NCI-H2171 treated with DMSO at 0.1 percent for 48 hours (cell line): ENCODE results near the gene PCSK7.
A peak's percentile ranks its signal among the peaks of the same experiment; 100 is the strongest.

Experiments
- DNase-seq: peaks from one replicate; lab custom pipeline; 2025; lab: John Stamatoyannopoulos, UW

Gene PCSK7

DNA sequence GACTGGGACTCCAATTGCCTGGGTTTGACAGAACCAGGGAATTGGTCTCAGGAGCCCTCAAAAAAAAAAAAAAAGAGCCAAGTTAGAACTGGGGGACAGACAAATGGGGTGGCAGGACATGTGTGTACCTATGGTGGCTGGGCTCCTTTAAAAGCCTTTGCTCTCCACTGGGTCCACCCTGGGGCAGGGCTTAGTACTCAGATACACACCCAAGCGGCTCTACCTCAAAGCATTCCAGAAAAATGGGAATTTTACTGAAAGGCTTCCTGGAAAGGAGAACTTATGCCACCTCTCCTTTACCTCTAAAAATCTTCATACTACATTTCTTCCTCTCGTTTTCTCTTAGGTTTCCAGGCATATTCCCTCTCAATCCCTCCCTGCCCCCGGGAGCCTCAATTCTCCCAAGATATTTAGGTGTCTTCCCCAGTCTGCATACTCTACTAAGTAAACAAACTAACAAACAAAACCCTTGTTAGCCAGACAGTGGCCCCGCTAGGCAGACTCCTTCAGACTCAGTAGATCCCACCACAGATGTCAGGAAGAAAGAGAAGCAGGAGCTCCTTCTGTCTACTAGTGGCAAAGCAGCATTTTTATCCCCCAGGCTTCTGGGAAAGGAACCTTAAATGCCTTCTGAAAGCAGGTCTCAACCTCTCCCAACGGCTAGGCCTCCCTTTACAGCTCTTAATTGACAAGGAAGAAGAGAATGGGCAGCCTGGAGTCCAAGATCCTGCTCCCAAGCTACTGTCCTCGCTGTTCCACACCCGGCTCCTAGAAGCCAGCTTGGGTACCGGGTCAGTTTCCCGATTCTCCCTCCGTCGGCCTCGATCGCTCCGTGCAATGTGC, 653 bp downstream of the PCSK7 start:
- no peak for DNase-seq

DNA sequence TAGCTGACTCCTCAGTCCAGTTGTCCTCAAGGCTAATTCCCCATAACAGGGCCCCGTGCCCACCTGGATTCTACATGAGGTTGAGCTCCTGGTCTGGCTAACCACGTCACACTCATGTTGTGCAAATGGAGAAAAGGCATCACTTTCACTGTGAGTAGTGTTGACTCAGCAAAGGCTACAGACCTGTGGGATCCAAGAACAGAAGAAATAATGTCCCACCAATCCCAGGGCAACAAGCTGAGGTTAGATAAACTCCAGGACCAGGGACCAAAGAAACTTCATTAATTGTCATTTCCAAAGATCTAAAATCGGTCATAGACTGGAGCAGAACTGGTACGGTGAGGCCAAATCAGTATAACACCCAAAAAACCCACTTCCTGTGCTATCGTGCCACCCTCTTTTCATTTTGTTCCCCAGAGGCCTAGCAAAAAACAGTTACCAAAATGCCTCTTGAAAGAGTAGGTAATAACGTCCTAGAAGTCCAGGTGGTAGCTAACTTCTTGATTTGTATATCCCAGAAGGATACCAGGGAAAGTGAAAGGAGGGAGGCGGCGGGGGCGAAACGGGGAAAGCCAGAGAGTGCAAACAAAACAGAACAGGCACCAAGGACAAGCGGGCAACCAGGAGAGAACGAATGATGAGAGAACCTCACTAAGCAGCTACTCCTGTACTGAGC, 1.4 kb downstream of the PCSK7 start:
- no peak for DNase-seq

DNA sequence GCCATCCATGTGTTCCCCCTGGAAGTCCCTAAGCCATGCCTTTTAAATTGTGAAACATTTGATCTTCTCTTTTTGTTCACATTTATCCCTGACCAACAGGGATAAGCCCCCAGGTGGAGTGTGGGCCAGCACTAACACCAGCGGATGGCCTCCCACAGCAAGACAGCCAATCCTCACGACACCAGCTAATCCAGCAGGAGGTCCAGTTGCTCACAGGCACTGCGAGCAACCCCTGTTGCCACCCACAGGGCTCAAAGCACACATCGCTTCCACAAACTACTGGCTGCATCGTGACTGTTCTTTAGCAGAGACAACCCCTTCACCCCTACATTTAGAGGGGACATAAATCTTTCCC, 2.0 kb downstream of the PCSK7 start:
- no peak for DNase-seq

DNA sequence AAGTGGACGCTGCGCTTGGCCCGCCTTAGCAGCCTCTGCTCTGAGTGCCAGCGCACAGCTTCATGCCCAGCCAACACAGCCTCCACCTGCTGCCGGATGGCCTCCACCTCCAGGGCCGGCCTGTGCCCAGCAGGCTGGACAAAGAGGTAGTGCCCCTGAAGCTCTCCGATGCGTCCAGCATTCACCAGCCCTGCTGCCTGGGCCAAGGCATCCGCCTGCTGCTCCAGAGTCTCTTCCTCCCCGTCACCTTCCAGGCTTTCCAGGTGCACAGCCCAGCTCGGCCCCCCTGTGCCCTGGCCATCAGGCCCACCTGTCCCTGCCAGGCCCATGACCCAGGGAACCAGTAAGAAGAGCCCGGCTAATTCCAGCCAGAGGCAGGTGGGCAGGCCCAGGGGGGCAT, 2.5 kb downstream of the PCSK7 start:
- DNase-seq: no peak

DNA sequence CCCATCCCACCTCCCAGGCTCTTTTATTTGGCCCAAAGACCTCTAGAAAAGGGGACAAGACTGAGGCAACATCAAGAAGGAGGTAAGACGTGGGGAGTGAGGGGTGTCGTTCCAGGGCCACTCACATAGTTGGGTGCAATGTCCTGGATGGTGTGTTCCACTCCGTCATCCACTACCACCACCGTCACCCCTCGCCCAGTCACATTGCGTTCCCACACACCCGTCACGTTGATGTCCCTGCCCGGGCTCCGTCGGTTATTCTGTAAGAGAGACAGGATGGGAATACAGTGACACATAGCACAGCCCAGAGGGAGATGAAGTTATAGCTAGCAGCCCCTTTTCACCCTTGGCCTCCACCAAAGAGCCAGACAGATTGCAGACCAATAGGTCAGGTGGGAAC, 3.8 kb downstream of the PCSK7 start:
- no peak for DNase-seq

DNA sequence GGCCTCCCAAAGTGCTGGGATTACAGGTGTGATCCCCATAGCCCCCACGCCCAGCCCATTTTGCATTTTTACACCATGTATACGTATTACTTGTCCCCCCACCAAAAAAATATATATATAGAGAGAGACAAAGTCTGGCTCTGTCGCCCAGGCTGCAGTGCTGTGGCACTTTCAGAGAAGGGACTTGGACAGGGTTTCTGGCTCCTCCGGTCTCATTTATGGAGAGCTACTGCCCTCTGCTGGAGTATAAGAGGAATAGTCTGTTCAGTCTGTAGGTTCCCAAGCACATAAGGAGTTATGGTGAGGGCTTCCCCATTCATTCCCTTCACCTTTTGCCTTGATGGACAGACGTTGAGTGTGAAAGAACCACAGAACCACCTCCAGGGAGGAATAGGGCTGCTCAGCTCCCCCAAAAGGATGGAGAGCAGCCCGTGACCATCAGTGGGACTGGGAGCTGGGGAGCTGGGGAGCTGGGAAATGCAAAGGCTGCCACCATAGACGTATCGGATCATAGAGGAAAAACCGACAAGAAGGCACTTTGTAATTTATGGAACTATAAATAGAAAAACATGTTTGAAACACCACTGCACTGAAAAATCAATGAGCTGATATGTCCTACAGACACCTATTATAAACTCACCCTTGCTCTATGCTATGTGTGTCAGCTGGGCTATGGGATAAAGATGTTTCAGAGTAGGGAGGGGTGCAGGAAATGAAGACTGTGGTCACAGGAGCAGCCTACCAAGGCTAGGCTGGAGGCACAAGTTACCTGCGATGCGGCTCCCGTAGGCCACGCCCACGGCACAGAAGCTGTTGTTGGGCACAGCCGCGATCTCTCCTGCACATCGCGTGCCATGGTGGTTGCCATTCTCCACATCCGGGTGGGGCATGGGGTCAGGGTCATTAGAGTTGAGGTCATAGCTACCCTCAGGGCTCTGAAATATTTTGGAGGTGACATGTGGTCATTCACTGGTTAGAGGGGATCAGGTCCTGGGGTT, 5.2 kb downstream of the PCSK7 start:
- peak; percentile 90 for DNase-seq

DNA sequence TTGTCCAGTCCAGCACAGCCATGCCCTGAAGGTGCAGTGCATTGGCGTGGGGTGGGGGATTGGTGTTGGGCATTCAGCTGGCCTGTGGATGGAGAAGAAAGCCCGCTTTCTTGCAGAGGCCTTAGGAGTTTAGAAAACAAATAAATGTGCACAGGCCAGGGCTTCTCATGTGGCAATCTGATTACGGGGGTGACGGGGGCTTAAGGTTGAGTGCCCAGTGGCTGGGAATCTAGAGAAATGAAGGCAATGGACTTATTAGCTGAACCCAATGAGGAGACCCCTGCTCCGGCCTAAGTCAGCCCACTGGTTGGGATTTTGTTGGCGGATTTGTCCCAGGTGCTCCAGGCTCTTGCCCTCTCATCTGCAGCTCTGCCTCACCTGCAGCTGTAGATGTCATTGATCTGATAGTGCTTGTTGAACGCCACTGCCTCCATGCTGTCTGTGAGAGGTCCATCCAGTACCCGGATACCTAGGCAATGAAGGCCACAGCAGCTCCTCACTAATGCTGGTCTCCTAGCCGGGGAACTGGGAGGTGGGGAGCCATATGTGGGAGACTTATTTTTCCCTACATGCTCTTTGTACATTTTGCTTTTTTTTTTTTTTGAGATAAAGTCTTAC, 6.2 kb downstream of the PCSK7 start:
- DNase-seq: no peak

DNA sequence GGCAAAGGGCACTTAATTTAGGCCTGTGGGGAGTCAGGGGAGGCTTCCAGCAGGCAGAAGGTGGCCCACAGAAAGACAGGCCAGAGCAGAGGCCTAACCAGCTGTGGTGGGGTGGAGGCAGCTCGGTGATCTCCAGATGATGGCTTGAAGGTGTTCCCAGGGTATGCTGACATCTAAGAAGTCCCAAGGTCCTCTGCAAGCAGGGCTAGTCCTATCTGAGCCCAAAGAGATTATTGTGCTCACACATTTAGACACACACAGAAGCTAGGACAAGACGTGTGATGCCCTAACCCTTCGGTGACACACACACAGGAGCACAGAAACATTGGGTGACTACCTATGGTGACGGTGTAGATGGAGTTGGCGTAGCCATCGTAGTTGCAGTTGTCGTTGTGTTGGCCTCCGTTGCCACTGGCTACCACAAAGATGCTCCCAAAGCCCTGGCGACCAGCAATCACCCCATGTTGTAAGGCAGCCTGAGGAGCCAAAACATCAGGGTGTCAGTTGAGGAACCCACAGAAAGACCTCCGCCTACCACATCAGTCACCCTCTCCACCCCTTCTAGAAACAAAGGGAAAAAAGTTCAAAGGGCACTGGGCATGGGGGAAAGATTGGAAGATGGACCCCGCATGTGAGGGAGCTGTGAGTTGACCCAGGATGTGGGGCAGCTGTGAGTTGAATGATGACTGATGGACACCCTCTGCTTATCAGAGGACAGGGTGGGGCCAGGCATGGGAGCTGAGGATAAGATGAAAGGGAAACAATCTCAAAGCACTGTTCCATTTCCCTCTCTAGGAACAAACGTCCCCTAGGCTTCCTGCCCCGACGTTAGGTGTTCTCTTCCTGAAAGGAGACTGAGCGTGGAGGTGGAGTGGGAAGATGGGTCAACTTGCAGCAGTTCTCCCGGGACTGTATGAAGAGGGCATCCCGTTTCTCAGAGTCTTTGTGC, 7.9 kb downstream of the PCSK7 start:
- DNase-seq: no peak

DNA sequence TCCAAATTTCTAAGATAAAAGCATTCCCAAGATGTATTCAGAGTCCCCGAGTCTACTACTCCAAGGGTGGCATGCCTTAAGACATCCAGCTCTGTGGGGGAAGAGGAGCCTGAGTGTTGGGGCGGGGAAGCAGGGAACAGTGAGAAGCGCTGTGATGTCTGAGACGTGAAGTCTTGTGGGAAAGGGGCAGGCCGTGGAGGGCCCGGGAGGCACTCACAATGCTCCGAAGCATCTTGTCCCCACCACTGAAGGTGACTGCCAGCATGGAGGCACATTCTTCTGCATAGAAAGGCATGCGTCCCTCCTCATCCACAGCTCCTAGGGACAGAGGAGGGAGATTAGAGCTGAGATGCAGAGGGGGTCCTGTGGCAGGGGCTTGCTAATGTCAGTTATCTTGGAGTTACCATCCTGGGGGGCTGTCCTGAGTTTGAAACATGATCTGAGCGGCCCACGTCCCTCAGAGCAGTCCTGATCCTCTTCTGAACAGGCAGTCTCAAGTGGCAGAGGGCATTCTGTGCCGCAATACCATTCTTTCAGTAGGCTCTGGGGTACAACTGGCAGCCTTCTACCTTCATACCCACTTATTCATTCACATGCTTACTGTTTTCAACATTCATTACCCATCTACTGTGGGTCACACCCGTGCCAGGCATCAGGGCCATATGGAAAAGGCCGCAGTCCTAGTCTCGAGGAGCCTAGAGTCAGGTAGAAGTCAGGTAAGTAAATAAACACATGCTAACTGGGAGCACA, 8.7 kb downstream of the PCSK7 start:
- no peak for DNase-seq

DNA sequence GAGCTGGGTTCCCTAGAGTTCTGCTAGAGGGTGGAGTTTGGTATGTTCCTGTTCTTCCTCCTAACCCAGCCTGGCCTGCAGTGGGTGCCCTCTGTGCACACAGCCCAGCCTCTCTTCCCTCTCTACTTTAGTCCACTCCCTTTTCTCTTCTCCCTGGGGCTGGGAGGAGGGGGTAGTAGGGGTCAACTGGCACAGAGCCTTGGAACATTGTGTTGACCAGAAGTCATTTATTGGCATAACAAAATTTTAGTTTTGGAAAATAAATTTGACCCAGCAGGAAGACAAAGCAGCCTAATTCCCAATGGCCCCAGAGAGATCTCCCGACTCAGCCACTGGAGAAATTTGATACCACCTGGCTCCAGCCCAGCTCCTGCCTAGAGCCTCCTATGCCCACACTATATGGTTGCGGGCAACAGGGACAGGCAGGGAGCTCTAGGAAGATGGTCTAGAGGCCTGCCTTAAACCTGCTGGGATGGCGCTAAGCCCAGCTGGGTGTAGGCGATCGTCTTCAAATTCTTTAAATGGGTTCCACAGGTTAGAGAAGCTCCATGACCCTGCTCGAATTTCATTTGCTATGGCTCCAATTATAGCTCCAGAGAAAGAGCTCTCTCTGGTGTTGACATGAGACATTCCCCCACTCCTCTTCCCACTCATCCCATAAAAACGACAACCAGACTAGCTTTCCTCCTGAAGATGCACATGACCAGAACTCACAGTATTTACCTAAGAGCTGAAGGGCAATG, 9.9 kb downstream of the PCSK7 start:
- DNase-seq: peak; percentile 79

DNA sequence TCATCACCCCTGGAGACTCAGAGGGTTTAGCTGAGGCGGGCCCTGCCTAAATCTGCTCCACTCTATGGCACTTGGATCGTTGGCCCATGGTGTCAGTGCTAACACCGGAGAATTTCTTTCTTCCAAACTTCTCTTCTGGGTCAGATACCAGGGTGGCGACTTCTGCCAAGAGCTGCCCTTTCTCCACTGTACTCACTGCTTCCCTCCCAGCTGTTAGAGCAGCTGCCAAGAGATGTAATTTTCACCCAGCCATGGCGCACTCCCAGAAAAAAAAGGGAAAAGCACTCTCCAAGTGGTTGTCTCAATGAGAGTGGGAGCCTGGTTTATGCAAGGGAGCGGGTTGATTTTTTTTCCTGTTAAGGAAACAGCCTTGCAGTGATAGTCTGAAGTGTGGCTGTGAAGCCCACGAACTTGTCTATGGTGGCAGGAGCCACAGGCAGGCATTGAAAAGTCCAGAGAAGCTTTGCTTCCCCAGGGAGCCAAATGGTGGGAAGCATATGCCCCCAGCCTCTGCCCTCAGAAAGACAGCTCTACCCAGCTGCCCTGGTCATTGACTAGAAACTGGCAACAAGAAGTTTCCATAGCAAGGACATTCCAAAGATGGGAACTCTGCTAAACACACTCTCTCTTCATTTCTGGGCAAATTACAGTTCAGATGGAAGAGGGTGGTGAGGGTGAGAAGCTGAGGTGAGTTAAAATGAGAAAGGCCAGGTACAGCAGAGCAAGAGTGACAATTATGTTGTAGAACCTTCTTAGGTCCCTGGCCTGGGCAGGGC, 10.7 kb downstream of the PCSK7 start:
- peak; percentile 45 for DNase-seq

DNA sequence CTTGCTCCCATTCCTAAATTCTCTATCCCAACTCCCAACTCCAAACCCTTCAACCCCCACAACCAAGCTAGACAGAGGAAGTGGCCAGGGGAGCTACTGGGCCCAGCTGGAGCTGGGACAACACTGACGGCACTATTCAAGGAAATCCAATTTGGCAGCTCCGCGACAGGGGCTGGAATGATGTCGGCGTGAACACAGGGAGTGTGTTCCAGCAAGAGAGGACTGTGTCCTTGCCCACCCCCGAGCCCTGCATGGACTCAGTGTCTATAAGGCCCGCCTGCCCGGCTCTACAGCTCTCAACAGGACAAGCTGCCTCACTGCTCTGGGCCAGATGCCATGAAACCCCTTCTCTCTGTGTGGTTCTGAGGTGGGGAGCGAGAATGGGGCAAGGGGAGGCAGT, 11.3 kb downstream of the PCSK7 start:
- DNase-seq: no peak

DNA sequence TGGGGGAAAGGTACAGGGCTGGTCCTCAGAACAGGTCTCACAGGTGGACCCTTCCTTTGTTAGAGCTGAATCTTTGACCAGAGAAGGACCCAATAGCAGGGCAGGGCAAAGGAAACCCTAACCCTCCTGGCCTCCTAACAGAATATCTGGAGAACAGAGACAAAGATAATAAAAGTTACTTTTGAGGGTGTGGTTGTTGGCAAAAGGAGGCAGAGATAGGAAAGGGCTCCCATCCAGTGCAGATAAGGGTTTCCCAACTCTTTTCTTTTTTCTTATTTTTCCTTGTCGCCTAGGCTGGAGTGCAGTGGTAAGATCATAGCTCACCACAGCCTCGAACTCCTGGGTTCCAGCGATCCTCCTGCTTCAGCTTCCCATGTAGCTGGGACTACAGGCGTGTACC, 11.9 kb downstream of the PCSK7 start:
- no peak for DNase-seq

DNA sequence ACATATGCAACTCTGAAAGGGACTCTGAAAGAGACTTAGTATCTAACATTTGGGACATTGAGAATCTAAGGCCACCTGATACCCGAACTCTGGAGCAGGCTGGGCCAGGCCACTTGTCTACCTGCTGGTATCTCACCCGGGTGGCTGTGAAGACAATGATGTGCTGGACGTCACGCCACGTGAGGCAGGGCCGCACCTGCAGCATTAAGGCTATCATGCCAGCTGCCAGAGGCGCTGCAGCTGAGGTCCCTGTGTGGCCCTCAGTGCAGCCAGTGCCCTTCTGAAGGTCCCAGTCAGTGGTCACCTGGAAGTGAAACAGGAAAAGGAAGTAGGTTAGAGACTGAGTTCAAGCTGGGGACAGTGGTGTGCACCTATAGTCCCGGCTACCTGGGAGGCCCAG, 12.4 kb downstream of the PCSK7 start:
- no peak for DNase-seq

DNA sequence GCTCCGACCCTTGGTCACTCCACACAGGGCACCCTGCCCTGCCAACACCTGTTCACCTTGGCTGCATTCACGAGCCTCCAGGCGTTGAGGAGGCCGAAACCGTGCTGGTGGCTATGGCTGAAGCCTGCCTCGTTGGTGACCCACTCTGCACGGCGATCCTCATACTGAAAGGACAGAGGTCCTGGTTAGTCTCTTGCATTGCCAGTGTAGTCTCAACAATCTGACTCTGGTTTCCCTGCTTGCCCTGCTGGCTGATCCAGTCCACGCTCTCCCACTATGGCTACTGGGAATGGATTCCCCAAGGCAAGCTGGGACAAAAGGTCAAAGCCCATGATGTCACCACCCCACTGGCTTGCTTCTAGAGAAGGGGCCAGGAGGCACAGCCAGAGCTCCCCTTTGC, 12.9 kb downstream of the PCSK7 start:
- no peak for DNase-seq

DNA sequence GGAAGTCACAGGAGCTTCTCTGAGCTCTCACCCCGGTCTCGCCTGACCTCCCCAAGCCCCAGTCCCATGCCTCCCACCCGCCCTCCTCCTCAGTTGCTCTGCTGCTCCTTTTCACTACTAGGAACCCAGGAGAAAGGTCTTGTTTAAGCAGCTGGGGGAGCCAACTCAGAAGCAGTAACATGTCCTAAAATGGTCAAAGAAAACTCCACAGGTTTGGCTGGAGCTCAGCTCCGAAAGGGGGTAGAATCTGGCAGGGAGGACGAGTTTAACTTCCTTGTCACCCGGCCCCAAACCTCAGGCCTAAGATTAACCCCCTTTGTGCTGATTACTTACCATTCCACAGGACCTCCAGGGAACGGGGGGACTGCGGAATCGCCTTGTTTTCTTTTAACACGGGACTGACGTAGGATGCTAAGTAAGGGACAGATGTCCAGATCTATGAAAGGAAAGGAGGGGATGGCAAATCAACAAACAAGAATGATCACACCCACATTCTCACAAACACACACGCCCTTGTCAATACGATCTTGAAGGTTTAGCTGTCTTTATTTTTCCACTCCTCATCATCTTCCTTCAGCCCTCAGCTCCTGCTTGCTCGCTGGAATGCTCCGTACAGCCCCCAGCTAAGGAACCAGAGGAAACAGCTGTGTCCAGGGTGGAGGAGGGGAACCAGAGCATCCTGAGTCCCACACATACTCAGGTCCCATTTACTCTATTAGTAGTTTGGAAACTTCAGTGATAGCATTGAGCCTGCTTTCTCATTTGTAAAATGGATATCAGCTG, 13.5 kb downstream of the PCSK7 start:
- no peak for DNase-seq

DNA sequence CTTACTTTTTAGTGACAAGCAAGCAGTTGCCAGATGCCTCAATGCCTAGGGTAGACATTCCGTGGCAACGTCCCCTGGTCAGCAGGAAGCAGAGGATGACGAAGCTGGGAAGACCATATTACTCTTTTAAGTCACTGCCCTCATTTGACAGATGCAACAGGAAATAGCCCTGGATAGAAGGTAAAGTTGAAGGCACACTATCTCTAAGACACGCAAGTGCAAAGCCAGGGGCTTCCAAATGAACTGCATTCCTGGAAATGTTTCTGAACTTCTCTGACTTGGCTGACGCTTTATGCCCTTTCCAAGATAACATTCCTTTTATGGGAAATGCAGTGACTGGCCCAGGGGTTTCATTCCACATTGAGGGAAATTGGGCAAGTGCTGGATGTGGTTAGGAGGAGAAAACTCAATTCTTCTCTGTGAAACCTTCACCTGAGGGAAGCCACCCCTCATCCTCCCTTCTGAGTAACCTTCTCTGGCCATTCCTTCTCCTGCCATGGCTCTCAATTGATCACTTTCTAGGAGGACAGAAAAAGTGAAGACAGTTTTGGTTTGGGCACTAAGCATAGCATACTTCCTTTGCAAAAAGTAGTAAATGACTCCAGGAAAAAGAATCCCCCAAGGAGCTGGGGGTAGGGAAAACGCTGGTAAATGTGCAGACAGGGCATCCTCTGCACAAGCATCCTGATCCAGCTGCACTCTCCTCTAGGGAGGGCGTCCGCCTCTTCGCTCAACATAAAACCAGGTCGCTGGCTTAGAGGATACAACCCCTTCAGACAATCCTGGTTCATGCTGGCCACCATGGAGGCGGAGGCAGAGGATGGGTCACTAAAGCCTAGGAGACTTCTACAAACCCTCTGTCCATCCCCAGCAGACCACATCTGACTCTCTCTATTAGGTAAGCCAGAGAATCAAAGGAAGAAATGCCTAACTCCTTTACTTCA, 14.5 kb downstream of the PCSK7 start:
- DNase-seq: no peak
